ENCODE data around the gene RCC1.
"Not testable (repeated sequence)": the region's sequence is repeated elsewhere in the genome, so short reads cannot be mapped to it uniquely, and the experiment has no call there.

RCC1 gene

DNA sequence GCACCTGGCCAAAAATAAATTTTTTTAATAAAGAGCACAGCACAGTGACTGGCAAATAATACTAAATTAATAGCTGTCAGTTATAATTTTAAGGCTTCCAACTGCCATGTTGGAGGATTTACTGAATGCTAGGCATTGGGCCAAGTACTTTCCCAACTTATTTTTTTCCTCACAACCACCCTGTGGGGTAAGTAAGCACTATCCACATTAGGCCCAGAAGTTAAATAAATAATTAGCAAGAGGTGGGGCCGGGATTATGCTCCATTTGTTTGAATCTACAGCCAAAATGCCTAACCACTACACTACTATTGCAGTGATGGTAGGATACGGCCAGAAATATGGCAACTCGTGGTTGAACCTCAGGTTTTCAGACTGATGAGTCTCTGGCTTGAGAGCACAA is 42.5 kb downstream of the RCC1 start:
- no peak for DNase-seq

DNA sequence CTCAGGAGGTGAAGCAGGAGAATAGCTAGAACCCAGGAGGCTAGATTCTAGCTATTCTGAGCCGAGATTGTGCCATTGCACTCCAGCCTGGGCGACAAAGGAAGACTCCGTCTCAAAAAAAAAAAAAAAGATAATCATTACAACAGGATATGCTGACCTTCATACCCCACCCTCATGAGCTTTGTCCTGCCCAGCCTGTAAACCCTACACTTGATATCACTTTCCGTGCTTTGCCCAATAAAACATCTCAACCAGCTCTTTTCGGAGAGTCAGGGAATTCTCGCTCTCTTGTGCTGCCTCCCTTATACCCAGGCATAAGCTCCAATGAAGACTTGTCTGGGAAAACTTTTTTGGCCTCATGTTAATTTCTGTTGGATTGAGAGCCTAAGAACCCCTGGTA is 45.5 kb downstream of the RCC1 start:
- DNase-seq = no peak

DNA sequence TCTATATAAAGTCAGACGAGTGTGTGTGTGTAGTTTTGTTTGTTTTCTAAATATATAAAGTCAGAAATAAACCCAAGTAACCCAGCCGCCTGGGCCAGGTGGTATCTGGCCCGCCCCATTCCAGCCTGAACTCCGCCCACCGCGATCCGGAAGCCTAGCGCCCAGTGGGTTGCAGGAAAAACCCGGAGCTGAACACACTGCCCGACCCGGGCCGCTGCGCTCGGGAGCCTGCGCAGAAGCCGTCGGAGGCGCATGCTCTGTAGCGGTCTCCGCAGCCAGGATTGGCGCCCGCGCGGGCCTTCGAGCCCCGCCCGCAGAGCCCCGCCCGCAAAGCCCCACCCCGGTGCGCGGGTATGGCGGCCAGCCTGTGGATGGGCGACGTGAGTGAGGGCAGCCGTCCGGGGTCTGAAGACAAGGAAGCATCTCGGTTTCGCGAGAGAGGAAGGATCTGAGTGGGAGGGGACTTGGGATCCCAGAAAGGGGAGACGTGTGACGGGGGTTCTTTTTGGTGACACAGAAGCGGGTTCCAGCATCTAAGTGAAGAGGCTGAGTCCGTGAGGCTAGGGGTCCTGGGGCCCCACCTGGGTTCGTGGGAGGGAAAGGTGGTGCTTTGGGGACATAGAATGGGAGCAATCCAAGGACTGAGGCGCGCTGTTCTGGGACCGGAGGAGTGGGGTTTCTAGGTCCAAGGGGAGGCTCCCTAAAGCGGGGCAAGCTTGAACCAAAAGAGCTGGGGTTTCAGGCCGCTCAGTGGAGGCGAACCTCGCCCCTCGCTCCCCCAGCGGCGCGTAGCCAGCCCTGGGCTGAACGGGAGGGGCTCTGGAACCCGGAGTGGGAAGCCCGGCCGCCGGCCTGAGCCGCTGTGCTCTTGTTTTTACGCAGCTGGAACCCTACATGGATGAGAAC is 47.2 kb downstream of the RCC1 start, which contains the start of gene TRNAU1AP:
Gene TRNAU1AP (plus strand): TSS at position 328 of the 906 bp plus-strand sequence. CDS start 26 bp downstream, at position 354.
- peak; percentile 95 for DNase-seq

DNA sequence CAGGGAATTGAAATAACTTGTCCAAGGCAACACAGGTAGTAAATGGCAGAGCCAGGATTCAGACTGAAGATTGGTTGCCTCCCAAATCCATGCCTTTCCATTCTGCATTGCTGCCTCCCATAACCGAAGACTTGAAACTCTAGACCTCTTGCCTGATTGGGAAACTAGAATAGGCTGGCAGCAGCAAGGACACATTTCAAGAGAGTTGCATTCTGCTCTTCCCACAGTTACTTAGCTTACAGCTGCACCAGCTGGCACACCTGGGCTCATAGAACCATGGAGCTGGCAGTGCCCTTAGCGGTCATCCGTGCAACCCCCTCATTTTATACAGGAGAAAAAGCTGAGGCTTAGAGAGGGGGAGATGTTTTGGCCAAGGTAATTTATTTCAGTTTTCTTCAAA is 55.0 kb downstream of the RCC1 start:
- DNase-seq = no peak

DNA sequence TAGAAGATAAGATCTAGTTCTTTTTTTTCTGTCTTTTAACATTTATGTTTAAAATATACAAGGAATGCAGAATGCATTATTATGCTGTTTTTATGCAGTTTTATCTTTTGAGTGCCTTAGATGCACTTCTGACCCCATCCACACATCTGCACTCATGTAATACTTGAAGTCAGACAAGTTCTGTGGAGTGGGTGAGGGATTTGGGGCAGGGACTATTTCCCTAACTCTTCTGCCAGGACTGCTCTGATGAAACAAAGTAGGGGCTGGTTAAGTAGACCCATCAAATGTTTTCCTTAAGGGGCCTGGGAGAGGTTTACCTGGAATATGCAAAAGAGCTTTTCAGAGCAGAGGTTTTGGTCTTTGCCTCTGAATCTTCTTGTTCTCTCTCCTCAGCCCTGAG is 58.5 kb downstream of the RCC1 start:
- DNase-seq = no peak

DNA sequence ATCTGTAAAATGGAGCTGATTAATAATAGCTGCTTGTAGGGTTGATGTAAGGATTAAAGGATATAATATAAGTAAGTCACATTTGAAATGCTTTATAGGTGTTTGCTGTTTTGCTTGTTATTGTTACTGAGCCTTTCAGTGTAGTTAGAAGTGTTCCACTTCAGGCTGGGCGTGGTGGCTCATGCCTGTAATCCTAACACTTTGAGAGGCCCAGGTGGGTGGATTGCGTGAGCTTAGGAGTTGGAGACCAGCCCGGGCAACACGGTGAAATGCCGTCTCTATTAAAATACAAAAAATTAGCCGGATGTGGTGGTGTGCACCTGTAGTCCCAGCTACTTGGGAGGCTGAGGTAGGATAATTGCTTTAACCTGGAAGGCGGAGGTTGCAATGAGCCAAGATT is 59.2 kb downstream of the RCC1 start:
- DNase-seq = no peak

DNA sequence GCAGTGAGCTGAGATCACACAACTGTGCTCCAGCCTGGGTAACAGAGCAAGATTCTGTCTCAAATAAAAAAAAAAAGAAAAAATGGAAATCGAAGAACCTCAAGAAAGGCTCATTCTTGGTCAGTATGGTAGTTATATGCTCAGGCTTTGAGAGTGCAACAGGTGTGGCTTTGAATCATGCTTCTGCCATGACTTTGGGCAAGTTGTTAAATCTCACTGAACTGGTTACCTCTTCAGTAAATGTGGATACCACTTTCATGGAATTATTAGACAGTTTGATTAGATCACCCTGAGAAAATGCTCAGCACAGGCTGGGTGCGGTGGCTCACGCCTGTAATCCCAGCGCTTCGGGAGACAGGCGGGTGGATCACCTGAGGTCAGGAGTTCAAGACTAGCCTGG is 59.9 kb downstream of the RCC1 start:
- no peak for DNase-seq

DNA sequence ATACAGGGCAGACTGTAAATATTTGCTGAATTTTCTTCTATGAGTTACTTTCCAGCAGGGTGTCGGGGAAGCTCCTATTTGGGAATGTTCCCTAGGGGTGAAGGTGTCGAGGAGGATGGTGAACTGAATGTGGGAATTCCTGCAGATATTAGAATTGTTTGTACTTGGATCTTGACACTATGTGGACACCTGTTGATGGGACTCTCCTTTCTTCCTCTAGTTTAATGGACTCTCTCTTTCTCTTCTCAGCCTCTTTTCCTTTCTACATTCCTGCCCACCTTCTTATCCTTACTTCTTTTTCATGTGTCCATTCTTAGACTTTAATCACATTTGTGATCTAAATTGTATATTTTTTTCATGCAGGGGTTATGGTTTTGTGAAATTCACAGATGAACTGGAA is 61.1 kb downstream of the RCC1 start:
- no peak for DNase-seq

DNA sequence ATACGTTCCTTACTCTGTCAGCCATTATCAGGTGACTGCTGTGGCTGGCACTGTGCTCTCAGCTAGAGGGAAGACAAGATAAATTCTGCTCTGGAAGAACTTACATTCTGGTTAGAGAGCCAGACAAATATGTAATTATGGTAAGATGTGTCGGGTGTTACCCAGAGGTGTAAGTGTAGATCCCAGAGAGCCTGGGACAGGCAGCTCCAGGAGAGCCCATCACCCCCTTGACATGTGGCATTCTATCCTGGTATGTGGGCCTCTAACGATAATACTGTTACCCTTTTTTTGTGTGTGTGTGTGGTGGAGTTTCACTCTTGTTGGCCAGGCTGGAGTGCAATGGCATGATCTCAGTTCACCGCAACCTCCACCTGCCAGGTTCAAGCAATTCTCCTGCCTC is 66.1 kb downstream of the RCC1 start:
- DNase-seq = no peak

DNA sequence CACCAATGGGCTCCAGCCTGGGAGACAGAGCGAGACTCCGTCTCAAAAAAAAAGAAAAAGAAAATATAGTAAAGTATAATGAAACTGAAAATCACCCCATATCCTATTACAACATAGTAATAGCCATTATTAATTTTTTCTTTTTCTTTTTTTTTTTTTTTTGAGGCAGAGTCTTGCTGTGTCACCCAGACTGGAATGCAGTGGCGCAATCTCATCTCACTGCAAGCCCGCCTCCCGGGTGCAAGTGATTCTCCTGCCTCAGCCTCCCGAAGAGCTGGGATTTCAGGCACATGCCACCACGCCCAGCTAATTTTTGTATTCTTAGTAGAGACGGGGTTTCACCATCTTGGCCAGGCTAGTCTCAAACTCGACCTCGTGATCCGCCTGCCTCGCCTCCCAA is 67.0 kb downstream of the RCC1 start:
- peak; percentile 61 for DNase-seq

DNA sequence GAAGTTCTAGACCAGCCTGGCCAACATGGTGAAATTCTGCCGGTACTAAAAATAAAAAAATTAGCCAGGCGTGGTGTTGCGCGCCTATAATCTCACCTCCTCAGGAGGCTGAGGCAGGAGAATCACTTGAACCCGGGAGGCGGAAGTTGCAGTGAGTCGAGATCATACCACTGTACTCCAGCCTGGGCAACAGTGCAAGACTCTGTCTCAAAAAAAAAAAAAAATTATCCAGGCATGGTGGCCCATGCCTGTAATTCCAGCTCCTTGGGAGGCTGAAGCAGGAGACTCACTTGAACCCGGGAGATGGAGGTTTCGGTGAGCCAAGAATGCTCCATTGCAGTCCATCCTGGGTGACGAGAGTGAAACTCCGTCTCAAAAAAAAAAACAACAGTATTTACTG is 67.7 kb downstream of the RCC1 start:
- no peak for DNase-seq

DNA sequence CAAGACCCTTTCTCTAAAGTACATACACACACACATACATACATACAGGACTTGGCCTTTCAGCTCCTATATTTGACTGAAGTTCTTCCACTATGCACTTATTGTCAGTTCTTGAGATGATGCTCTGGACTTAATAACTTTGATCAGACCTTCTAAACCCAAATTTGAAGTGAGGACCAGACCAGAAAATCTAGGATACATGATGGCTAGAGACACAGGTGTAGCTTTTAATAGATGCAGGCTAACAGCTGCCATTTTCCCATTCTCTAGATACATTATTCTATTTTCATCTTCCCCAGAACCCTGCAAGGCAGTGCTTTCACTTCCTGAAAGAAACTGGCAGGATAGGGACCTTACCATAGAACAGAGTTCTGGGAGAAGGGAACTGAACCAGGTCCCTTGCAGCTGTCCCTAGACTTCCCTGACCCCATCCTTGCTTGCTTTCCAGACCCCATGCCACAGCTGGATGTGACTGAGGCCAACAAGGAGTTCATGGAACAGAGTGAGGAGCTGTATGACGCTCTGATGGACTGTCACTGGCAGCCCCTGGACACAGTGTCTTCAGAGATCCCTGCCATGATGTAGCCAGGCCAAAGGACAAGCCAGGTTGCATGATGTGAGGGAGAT is 71.3 kb downstream of the RCC1 start:
- no peak for DNase-seq

DNA sequence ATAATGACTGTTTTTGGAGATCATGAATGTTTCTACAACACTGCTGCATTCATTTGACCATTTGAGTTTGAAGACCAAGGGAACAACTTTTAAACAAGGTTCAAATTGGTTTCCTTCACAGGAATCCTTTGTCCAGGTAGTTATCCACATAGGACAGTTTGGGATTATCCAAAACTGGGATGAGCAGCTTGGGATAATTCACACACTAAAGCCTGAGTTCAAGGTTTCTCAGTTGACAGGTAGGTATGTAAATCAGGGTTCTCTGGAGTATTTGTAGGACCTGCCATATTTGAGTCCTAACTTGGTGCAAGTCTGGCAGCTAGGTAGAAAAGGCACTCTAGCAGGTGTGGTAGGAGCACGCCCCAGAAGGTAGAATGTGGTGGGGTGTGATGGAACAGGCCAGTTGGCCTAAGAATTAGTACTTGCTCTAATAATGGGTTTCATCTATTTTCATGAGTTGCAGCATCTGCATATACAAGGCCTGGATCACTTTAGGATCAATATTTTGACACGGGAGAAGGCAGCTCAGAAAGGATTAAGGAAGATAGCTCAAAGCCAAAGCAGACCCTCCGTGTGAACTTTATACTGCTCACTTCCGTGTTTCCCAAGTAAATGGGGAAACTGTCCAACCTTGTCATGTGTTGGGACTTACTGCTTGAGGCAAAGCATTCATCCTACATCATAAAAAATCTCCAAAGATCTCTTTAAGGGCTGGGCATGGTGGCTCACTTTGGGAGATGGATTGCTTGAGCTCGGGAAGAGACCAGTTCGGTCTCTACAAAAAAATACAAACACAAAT is 72.1 kb downstream of the RCC1 start:
- DNase-seq = no peak

DNA sequence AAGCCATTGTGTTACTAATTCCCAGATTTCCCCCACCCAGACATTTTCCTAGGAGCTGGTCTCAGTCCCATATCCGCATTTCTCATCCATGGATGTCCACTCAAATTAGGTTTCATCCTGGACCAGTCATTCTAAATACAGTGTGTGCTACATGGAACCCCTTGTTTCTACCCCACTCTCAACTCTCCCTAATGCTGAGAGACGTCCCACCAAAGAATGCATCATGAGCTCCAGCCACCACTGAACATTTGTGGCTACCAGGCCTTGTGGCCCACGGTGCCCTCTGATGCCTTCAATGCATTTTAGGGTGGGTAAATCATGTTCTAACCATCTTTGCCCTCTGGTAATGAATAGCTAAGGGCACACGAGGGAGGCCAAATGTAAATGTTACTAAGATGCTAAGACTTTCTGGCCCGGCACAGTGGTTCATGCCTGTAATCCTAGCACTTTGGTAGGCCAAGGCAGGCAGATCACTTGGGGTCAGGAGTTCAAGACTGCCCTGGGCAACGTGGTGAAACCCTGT is 72.9 kb downstream of the RCC1 start:
- no peak for DNase-seq

DNA sequence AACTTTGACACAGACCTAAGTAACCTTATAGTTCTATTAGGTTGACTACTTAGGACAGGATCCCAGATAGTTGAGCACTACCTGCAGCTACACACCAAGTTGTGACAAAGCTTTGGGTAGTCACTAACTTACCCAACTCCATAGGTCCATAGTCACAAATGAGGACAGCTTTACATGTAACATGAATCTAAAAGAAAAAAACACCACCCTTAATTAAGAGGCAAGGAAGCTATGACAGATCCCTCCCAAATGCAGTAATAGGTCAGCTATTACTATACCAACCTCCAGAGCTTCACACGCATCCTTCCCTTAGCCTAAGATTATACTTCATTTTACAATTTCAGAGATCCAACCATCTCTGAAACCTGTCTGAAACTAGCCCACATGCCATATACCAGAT is 73.6 kb downstream of the RCC1 start:
- DNase-seq = no peak

DNA sequence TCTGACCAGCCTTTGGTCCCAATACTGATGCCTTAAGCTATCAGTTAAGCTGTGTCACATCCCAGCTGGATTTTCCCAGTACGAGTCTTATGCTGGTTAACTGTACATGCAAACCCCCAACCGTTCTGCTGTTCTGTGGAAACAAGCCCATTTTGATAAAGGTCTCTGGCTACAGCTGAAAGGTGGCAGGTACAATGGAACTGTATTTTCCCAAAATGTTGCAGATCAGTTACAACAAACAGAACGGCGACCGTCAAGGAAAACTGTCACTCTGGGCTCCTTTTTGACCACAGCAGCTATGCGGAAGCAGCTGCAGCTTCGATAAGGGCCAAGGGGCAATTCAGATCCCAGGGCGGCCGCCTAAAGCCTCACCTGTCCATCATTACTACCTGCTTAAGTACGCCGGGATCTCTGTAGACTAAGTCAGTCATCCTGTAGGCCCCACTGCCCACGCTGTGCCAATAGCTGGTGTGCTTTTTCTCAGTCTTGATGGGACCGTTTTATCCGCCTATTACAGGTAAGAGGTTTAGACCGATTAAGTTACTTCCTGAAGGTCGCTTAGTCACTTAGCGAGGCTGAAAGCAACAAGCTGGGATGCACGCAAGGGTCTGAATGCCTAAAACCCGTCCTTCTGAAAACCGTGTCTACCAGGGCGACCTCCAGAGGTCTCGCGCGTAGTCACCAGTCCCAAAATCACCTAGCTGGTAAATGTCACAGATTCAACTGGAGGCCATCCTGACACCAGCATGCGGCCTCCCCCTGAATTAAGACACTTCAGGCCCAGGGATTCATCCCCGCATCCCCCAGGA is 75.1 kb downstream of the RCC1 start:
- peak; percentile 30 for DNase-seq

DNA sequence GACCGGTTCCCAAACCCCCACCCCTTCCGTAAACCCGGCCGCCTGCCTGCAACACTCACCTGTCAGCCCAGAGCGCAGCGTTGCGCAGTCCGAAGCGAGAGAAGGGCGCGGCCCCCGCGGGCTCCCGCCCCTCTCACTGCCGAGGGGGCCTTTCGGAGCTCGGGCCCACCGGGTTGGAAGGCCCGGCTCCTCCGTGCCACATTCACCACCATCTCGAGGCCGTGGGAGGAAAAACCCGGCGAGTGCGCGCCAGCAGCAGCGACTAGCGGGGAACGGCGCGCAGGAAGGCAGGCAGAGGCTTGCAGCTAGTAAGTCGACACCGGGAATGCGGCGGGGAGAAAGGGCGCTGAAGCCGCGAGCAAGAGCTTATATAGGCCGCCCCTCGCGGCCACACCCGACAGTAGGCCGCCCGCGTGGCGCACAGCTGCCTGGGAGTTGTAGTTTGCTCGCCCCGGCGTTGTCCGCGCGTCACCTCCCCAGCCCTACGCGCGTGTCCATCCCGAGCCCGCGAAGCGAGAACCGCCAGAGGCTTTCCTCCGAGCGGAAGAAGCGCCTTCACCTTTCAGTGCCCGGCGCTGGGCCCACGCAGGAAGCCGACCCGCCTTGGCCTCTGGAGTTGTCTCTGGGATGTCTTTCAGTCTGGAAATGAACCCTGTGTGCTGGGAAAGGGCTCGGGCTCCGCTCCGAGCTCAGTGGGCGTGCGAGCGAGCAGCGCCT is 75.8 kb downstream of the RCC1 start:
- DNase-seq = peak; percentile 96

DNA sequence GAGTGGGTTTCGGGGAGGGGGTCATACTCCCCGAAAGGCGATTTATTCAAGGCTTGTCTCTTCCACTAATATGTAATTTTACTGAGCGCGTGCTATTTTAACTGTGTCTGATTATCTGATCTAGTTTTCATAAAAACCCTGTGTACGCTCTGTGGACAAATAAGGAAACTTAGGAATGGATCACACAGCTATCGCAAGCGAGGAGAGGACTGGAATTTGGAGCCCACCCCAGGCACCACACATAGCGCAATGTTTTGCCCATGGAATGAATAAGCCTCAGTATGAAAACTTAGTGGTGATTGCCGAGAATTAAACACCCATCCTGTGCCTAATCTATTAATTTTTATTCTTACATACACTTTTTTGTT is 76.4 kb downstream of the RCC1 start:
- peak; percentile 49 for DNase-seq

DNA sequence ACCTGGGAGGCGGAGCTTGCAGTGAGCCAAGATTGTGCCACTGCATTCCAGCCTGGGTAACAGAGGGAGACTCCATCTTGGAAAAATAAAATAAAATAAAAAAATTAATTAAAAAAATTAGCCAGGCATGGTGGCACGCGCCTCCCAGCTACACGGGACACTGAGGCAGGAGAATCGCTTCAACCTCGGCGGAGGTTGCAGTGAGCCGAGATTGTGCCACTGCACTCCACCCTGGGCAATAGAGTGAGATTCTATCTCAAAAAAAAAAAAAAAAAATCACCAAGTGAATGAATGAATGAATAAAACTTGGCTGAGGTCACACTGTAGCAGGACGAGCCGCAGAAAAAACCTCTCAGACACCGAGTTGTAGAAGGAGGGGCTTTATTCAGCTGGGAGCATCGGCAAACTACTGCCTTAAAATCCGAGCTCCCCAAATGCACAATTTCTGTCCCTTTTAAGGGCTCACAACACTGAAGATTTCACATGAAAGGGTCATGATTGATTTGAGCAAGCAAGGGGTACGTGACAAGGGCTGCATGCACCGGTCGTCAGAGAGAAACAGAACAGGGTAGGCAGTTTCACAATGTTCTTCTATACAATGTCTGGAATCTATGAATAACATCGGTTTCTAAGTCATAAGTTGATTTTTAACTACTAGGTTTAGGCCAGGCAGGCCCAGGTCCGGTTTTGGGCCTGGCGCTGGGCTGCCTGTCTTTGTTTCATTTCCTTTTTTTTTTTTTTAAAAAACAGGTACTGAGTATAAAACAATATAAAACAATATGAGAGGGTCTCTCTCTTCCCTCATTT is 80.9 kb downstream of the RCC1 start:
- DNase-seq = not testable (repeated sequence)

Measured in fibroblast of skin of abdomen (primary cell).